ENCODE results near the gene SCAF1.

Gene SCAF1

GRCh38 chr19:49657493-49658138 lies 15.6 kb downstream of the SCAF1 start:
- intact Hi-C loops (cut with DNase I), result no loop called here
- DNase-seq, result no peak

- intact Hi-C loops (cut with DNase I), result no loop called here
- no peak for DNase-seq
These were observed 16.1 kb downstream of the SCAF1 start for GRCh38 chr19:49658139-49658517.

GRCh38 chr19:49658566-49659442 lies 16.8 kb downstream of the SCAF1 start:
- no peak for DNase-seq

GRCh38 chr19:49660338-49660961 lies 18.4 kb downstream of the SCAF1 start:
- DNase-seq, result no peak
- intact Hi-C loops (cut with DNase I), result loop anchor here (10.0 kb wide), 1 partner anchor 66 kb away; the partner anchor contains the start of gene PRR12

More at GRCh38 chr19:49658566-49659442, 16.8 kb downstream of the SCAF1 start:
- intact Hi-C loops (cut with DNase I), result no loop called here

GRCh38 chr19:49662011-49662410 lies 20.0 kb downstream of the SCAF1 start:
- intact Hi-C loops (cut with DNase I), result loop anchor here (10.0 kb wide), 1 partner anchor 67 kb away; the partner anchor contains the start of gene PRR12
- DNase-seq, result no peak

- intact Hi-C loops (cut with DNase I), result loop anchor here (10.0 kb wide), 1 partner anchor 68 kb away; the partner anchor contains the start of gene PRR12
- DNase-seq, result no peak
These were observed 21.2 kb downstream of the SCAF1 start for GRCh38 chr19:49663224-49663623.

- intact Hi-C loops (cut with DNase I), result loop anchor here (10.0 kb wide), 1 partner anchor 70 kb away; the partner anchor contains the start of gene PRR12
These were observed 22.4 kb downstream of the SCAF1 start for GRCh38 chr19:49664171-49665035.

GRCh38 chr19:49665036-49665350 lies 23.0 kb downstream of the SCAF1 start:
- no peak for DNase-seq
- intact Hi-C loops (cut with DNase I), result loop anchor here (10.0 kb wide), 1 partner anchor 70 kb away; the partner anchor contains the start of gene PRR12

More at GRCh38 chr19:49664171-49665035, 22.4 kb downstream of the SCAF1 start:
- DNase-seq, result peak; percentile 85 to 97 (median 94)

GRCh38 chr19:49665351-49666119 lies 23.5 kb downstream of the SCAF1 start, which contains the start of the genes BCL2L12 and IRF3:
TSS of gene BCL2L12 (plus strand) at chr19:49665933. CDS start at chr19:49666693, 760 bp downstream.
TSS of gene IRF3 (minus strand) at chr19:49665857. CDS start at chr19:49664838, 1,019 bp downstream.
- peak; percentile 92 to 100 (median 98) for DNase-seq
- intact Hi-C loops (cut with DNase I), result loop anchor here (10.0 kb wide), 1 partner anchor 71 kb away; the partner anchor contains the start of gene PRR12

GRCh38 chr19:49666120-49666444 lies 24.1 kb downstream of the SCAF1 start:
- DNase-seq, result no peak
- intact Hi-C loops (cut with DNase I), result loop anchor here (10.0 kb wide), 1 partner anchor 71 kb away; the partner anchor contains the start of gene PRR12

- intact Hi-C loops (cut with DNase I), result loop anchor here (10.0 kb wide), 1 partner anchor 73 kb away; the partner anchor contains the start of gene PRR12
These were observed 25.5 kb downstream of the SCAF1 start for GRCh38 chr19:49667473-49667872.

GRCh38 chr19:49669516-49669915 lies 27.5 kb downstream of the SCAF1 start:
- no peak for DNase-seq
- intact Hi-C loops (cut with DNase I), result loop anchor here (10.0 kb wide), 1 partner anchor 75 kb away; the partner anchor contains the start of gene PRR12

More at GRCh38 chr19:49667473-49667872, 25.5 kb downstream of the SCAF1 start:
- DNase-seq, result no peak

- DNase-seq, result peak; percentile 57 to 90 (median 82)
- intact Hi-C loops (cut with DNase I), result no loop called here
These were observed 30.3 kb downstream of the SCAF1 start for GRCh38 chr19:49672131-49672919.

- intact Hi-C loops (cut with DNase I), result loop anchor here (2.0 kb wide), 1 partner anchor 35 kb away; the partner anchor contains the start of gene RRAS
- DNase-seq, result peak in 22 of 42 donors; percentile 12 to 92 (median 82)
These were observed 34.3 kb downstream of the SCAF1 start for GRCh38 chr19:49676136-49676783.

GRCh38 chr19:49676784-49677230 lies 34.8 kb downstream of the SCAF1 start:
- DNase-seq, result peak; percentile 99 to 100 (median 100)
- intact Hi-C loops (cut with DNase I), result loop anchor here (2.0 kb wide), 1 partner anchor 36 kb away; the partner anchor contains the start of gene RRAS

All from head of caudate nucleus (tissue), 42 donors.